ENCODE data around the gene LYPLA2.

- TF ChIP-seq CTCF (IDR thresholded peaks at IDR 0.05) (peak; percentile 46 to 71 (median 58)), POLR2A (IDR thresholded peaks at IDR 0.05) (no peak), EP300 (IDR thresholded peaks at IDR 0.05) (no peak)
Observed at GRCh38 chr1:23809751-23810171, 18.8 kb downstream of the LYPLA2 start.

Measured in tibial nerve (tissue), 4 donors.